HepG2 (cell line): ENCODE results near the gene VAC14. TPM values are rescaled to one million over a fixed set of nuclear protein-coding genes. Genes with fewer than 3 reads are reported as not detected.

ENCODE experiments used
- FOSL2 ChIP-seq: sonication (generic); formaldehyde crosslinking; IDR thresholded peaks from 2 replicates; pipeline ENCODE4 v1.4.0; 2020; ENCODE audit warnings: missing genetic modification reagents
- FOXJ3 ChIP-seq: sonication (generic); formaldehyde crosslinking; IDR thresholded peaks from 2 replicates; pipeline ENCODE4 v1.4.0; 2020; ENCODE audit warnings: missing genetic modification reagents, mild to moderate bottlenecking, borderline replicate concordance
- HDAC6 ChIP-seq: fragments of 200-600 bp; sonication (generic); IDR thresholded peaks from 2 replicates; pipeline ENCODE4 v1.7.0; 2017; ENCODE audit warnings: mild to moderate bottlenecking, antibody characterized with exemption, low read length, low read depth
- HNF4A ChIP-seq: sonication (generic); formaldehyde crosslinking; IDR thresholded peaks from 2 replicates; pipeline ENCODE4 v1.4.0; 2020; ENCODE audit warnings: missing genetic modification reagents
- MED1 ChIP-seq: sonication (generic); formaldehyde crosslinking; IDR thresholded peaks from 2 replicates; pipeline ENCODE4 v1.4.0; 2020; ENCODE audit warnings: missing genetic modification reagents
- SALL1 ChIP-seq: sonication (generic); formaldehyde crosslinking; IDR thresholded peaks from 2 replicates; pipeline ENCODE4 v1.8.0; 2022; ENCODE audit warnings: mild to moderate bottlenecking, missing genetic modification reagents
- ZFP36L1 ChIP-seq: sonication (generic); formaldehyde crosslinking; IDR thresholded peaks from 2 replicates; pipeline ENCODE4 v1.8.0; 2022; ENCODE audit warnings: mild to moderate bottlenecking, missing genetic modification reagents, moderate library complexity
- ZNF10 ChIP-seq: sonication (generic); formaldehyde crosslinking; IDR thresholded peaks from 2 replicates; pipeline ENCODE4 v1.4.0; 2020; ENCODE audit warnings: mild to moderate bottlenecking, low read depth, missing genetic modification reagents, borderline replicate concordance
- ZNF317 ChIP-seq: sonication (generic); formaldehyde crosslinking; IDR thresholded peaks from 2 replicates; pipeline ENCODE4 v1.5.0; 2020; ENCODE audit warnings: mild to moderate bottlenecking, missing genetic modification reagents
- ZNF766 ChIP-seq: sonication (generic); formaldehyde crosslinking; IDR thresholded peaks from 2 replicates; pipeline ENCODE4 v1.5.0; 2020; ENCODE audit warnings: missing genetic modification reagents, borderline replicate concordance
- ZNF782 ChIP-seq: sonication (generic); formaldehyde crosslinking; IDR thresholded peaks from 2 replicates; pipeline ENCODE4 v1.4.0; 2020; ENCODE audit warnings: missing genetic modification reagents, mild to moderate bottlenecking, borderline replicate concordance
- ZNF790 ChIP-seq: sonication (generic); formaldehyde crosslinking; IDR thresholded peaks from 2 replicates; pipeline ENCODE4 v1.8.0; 2022; ENCODE audit warnings: missing genetic modification reagents, mild to moderate bottlenecking, borderline replicate concordance
- ZSCAN9 ChIP-seq: IDR thresholded peaks from 2 replicates; pipeline ENCODE4 v1.6.1; 2016; ENCODE audit warnings: borderline replicate concordance
- polyA plus RNA-seq, 8 experiments: library from polyadenylated mRNA; depleted of rRNA in 3 of 8; stranded (reverse) in 7 of 8; unstranded in 1 of 8; fragments of >200 nt; fragmentation: Illumina TruSeq in 4 of 8; extraction: Trizol in 4 of 8; gene quantifications; 2 replicates each; pipeline versions ENCODE4 v1.2.1 to v1.2.3, GENCODE V29; 2011 to 2016; ENCODE audit warnings: low read depth in 4 of 8, missing spikeins in 1 of 8, mixed read lengths in 1 of 8; ENCODE audit not compliant: insufficient read depth in 1 of 8
- total RNA-seq, 5 experiments: library from RNA; depleted of rRNA; stranded (reverse); fragments of >200 nt; fragmentation: Illumina TruSeq; extraction: Trizol; gene quantifications; 2 replicates each; pipeline ENCODE4 v1.2.3, GENCODE V29; 2016; ENCODE audit warnings: low read depth in 1 of 5
- TF ChIP-seq, protein P1 (sequence below): sonication (generic); formaldehyde crosslinking; IDR thresholded peaks from 2 replicates; pipeline ENCODE4 v1.5.0; 2020; ENCODE audit warnings: missing genetic modification reagents
- TF ChIP-seq, protein P2 (sequence below): IDR thresholded peaks from 2 replicates; pipeline ENCODE4 v1.6.1; 2016
- TF ChIP-seq, protein P3 (sequence below): sonication (generic); formaldehyde crosslinking; IDR thresholded peaks from 2 replicates; pipeline ENCODE4 v1.8.1; 2023; ENCODE audit warnings: missing genetic modification reagents, mild to moderate bottlenecking, borderline replicate concordance
- TF ChIP-seq, protein P4 (sequence below): sonication (generic); formaldehyde crosslinking; IDR thresholded peaks from 2 replicates; pipeline ENCODE4 v1.9.0; 2021; ENCODE audit warnings: missing genetic modification reagents, borderline replicate concordance
- TF ChIP-seq, protein P5 (sequence below): sonication (generic); formaldehyde crosslinking; IDR thresholded peaks from 2 replicates; pipeline ENCODE4 v1.8.1; 2022; ENCODE audit warnings: low read depth, mild to moderate bottlenecking, missing genetic modification reagents
- TF ChIP-seq, protein P6 (sequence below): sonication (generic); formaldehyde crosslinking; IDR thresholded peaks from 2 replicates; pipeline ENCODE4 v1.5.0; 2020; ENCODE audit warnings: mild to moderate bottlenecking, missing genetic modification reagents, moderate library complexity

Gene VAC14
- total and polyA plus RNA-seq, 2 of the 13 experiments (the other 11 are each of a cell fraction or from before 2014, with no cell fraction given), result 23.5 to 24.6 TPM

DNA sequence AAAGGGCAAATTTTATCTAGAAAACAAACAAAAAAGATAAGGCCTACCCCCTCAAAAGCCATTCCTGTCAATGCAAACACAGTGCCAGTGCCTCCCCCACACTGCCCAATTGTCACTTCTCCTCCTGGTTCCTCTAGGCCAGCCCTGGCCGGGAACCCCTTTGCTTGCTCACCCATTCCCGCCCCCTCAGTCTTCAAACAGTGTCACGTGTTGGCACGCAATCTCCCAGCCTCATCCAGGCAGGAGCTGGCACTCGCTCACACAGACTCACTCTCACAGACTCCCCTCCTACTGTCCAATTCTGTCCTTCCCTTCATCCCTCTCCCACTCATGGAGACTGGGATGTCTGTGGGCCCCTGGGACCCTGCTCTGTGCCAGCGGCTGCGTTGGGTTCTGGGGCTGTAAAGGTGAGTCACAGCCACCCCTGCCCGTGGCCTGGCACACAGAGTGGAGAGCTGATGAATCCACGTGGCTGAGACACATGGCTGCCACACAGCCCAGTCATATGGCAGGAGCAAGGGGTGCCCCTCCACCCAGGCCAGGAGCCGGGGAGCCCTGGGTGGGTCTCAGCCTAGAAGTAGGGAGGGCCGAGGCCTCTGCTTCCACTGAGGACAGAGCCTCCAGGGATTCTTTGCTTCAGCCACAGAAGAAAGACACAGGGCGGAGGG is 54.8 kb downstream of the VAC14 start (continued):
- TF ChIP-seq, protein P1, sequence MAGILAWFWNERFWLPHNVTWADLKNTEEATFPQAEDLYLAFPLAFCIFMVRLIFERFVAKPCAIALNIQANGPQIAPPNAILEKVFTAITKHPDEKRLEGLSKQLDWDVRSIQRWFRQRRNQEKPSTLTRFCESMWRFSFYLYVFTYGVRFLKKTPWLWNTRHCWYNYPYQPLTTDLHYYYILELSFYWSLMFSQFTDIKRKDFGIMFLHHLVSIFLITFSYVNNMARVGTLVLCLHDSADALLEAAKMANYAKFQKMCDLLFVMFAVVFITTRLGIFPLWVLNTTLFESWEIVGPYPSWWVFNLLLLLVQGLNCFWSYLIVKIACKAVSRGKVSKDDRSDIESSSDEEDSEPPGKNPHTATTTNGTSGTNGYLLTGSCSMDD (CRISPR knock-in tag), result no peak
- TF ChIP-seq FOXJ3, result peak; percentile 7; the same call in 1 of the 2 replicates
- TF ChIP-seq, protein P2, sequence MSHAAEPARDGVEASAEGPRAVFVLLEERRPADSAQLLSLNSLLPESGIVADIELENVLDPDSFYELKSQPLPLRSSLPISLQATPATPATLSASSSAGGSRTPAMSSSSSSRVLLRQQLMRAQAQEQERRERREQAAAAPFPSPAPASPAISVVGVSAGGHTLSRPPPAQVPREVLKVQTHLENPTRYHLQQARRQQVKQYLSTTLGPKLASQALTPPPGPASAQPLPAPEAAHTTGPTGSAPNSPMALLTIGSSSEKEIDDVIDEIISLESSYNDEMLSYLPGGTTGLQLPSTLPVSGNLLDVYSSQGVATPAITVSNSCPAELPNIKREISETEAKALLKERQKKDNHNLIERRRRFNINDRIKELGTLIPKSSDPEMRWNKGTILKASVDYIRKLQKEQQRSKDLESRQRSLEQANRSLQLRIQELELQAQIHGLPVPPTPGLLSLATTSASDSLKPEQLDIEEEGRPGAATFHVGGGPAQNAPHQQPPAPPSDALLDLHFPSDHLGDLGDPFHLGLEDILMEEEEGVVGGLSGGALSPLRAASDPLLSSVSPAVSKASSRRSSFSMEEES, result peak; percentile 91
- TF ChIP-seq ZNF10 (CRISPR knock-in tag), result no peak
- peak; percentile 46; the same call in 1 of the 2 replicates for TF ChIP-seq ZNF317 (CRISPR knock-in tag)
- peak; percentile 35 for TF ChIP-seq HNF4A (CRISPR knock-in tag)
- TF ChIP-seq, protein P3, sequence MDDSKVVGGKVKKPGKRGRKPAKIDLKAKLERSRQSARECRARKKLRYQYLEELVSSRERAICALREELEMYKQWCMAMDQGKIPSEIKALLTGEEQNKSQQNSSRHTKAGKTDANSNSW, result 0 out of 2 replicates have a peak, but pooled peaks have one; percentile 84
- no peak for TF ChIP-seq ZNF766
- TF ChIP-seq ZFP36L1 (CRISPR knock-in tag), result peak; percentile 73; the same call in 1 of the 2 replicates
- TF ChIP-seq, protein P4, sequence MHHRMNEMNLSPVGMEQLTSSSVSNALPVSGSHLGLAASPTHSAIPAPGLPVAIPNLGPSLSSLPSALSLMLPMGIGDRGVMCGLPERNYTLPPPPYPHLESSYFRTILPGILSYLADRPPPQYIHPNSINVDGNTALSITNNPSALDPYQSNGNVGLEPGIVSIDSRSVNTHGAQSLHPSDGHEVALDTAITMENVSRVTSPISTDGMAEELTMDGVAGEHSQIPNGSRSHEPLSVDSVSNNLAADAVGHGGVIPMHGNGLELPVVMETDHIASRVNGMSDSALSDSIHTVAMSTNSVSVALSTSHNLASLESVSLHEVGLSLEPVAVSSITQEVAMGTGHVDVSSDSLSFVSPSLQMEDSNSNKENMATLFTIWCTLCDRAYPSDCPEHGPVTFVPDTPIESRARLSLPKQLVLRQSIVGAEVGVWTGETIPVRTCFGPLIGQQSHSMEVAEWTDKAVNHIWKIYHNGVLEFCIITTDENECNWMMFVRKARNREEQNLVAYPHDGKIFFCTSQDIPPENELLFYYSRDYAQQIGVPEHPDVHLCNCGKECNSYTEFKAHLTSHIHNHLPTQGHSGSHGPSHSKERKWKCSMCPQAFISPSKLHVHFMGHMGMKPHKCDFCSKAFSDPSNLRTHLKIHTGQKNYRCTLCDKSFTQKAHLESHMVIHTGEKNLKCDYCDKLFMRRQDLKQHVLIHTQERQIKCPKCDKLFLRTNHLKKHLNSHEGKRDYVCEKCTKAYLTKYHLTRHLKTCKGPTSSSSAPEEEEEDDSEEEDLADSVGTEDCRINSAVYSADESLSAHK (CRISPR knock-in tag), result no peak; the same call in 1 of the 2 replicates
- TF ChIP-seq FOSL2 (CRISPR knock-in tag), result peak; percentile 81
- TF ChIP-seq, protein P5, sequence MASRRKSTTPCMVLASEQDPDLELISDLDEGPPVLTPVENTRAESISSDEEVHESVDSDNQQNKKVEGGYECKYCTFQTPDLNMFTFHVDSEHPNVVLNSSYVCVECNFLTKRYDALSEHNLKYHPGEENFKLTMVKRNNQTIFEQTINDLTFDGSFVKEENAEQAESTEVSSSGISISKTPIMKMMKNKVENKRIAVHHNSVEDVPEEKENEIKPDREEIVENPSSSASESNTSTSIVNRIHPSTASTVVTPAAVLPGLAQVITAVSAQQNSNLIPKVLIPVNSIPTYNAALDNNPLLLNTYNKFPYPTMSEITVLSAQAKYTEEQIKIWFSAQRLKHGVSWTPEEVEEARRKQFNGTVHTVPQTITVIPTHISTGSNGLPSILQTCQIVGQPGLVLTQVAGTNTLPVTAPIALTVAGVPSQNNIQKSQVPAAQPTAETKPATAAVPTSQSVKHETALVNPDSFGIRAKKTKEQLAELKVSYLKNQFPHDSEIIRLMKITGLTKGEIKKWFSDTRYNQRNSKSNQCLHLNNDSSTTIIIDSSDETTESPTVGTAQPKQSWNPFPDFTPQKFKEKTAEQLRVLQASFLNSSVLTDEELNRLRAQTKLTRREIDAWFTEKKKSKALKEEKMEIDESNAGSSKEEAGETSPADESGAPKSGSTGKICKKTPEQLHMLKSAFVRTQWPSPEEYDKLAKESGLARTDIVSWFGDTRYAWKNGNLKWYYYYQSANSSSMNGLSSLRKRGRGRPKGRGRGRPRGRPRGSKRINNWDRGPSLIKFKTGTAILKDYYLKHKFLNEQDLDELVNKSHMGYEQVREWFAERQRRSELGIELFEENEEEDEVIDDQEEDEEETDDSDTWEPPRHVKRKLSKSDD, result peak; percentile 71
- TF ChIP-seq ZSCAN9 (CRISPR knock-in tag), result peak; percentile 44; the same call in 1 of the 2 replicates
- TF ChIP-seq MED1 (CRISPR knock-in tag), result no peak
- TF ChIP-seq ZNF790, result no peak
- no peak for TF ChIP-seq HDAC6
- peak; percentile 92 for TF ChIP-seq ZNF782 (CRISPR knock-in tag)
- TF ChIP-seq, protein P6, sequence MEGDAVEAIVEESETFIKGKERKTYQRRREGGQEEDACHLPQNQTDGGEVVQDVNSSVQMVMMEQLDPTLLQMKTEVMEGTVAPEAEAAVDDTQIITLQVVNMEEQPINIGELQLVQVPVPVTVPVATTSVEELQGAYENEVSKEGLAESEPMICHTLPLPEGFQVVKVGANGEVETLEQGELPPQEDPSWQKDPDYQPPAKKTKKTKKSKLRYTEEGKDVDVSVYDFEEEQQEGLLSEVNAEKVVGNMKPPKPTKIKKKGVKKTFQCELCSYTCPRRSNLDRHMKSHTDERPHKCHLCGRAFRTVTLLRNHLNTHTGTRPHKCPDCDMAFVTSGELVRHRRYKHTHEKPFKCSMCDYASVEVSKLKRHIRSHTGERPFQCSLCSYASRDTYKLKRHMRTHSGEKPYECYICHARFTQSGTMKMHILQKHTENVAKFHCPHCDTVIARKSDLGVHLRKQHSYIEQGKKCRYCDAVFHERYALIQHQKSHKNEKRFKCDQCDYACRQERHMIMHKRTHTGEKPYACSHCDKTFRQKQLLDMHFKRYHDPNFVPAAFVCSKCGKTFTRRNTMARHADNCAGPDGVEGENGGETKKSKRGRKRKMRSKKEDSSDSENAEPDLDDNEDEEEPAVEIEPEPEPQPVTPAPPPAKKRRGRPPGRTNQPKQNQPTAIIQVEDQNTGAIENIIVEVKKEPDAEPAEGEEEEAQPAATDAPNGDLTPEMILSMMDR (CRISPR knock-in tag), result no peak
- TF ChIP-seq SALL1 (CRISPR knock-in tag), result no peak
